Cardiac muscle cell (in vitro differentiated cells and primary cell): ENCODE measurements around the gene WDR6. TPM values are rescaled to one million over a fixed set of nuclear protein-coding genes. Genes with fewer than 3 reads are reported as not detected.

Source experiments
- DNase-seq, 2 donors: peaks; one replicate each; pipeline versions ENCODE4 v3.0.0 to v3.0.0-alpha.2; 2010 to 2017; ENCODE audit warnings: low read depth in 1 of 2, low spot score in 1 of 2
- H3K27ac ChIP-seq: fragments of 200-600 bp; sonication (generic); 2 replicates; pipeline ENCODE4 v1.5.1; 2016
- H3K27me3 ChIP-seq: fragments of 200-600 bp; sonication (generic); 2 replicates; pipeline ENCODE4 v1.6.0; 2016; ENCODE audit warnings: control low read depth
- H3K36me3 ChIP-seq: fragments of 200-600 bp; sonication (generic); 2 replicates; pipeline ENCODE4 v1.5.1; 2016; ENCODE audit warnings: control low read depth
- H3K4me1 ChIP-seq: fragments of 200-600 bp; sonication (generic); 2 replicates; pipeline ENCODE4 v1.8.1; 2017; ENCODE audit warnings: low read depth, mild to moderate bottlenecking, mixed run types
- H3K4me3 ChIP-seq: fragments of 200-600 bp; sonication (generic); 2 replicates; pipeline ENCODE4 v1.5.1; 2016; ENCODE audit warnings: mild to moderate bottlenecking
- H3K9me3 ChIP-seq: fragments of 200-600 bp; sonication (generic); 2 replicates; pipeline ENCODE4 v1.5.1; 2017; ENCODE audit warnings: low read depth, mild to moderate bottlenecking, control low read depth
- CTCF ChIP-seq: IDR thresholded peaks from 2 replicates; pipeline ENCODE4 v1.5.1; 2012; ENCODE audit warnings: low read depth, mild to moderate bottlenecking, low read length
- polyA plus RNA-seq: library from polyadenylated mRNA; unstranded; fragments of >200 nt; fragmentation: Nextera tagmentation; extraction: Ambion mirVana; gene quantifications from 2 replicates; pipeline ENCODE4 v1.2.1, GENCODE V29; 2016
- total RNA-seq: library from RNA; depleted of rRNA; stranded (reverse); fragments of >200 nt; gene quantifications from 2 replicates; pipeline ENCODE4 v1.2.3, GENCODE V29; 2016

The WDR6 gene
- total and polyA plus RNA-seq, 2 experiments from 2014 or later, result 223 to 277 TPM

GRCh38 chr3:49035281-49035680 is 28.1 kb downstream of the WDR6 start:
- no peak for TF ChIP-seq CTCF
- Histone ChIP-seq H3K4me1 (no peaks in the 10 kb centered on the region), H3K9me3 (no peaks in the 10 kb centered on the region), H3K27me3 (no peaks in the 10 kb centered on the region), H3K36me3 (peaks cover 46% of the 10 kb centered on the region), H3K4me3 (no peak overlapping the region), H3K27ac (no peak overlapping the region)
- no peak for DNase-seq

GRCh38 chr3:49053543-49053942 is 46.4 kb downstream of the WDR6 start:
- no peak overlapping the region for H3K4me3 ChIP-seq
- no peaks in the 10 kb centered on the region for H3K4me1 ChIP-seq
- H3K27ac ChIP-seq, result no peak overlapping the region
- peaks cover 39% of the 10 kb centered on the region for H3K36me3 ChIP-seq
- no peak for DNase-seq
- no peaks in the 10 kb centered on the region for H3K27me3 ChIP-seq
- H3K9me3 ChIP-seq, result no peaks in the 10 kb centered on the region
- no peak for TF ChIP-seq CTCF

GRCh38 chr3:49054344-49054862 is 47.2 kb downstream of the WDR6 start:
- Histone ChIP-seq H3K4me1 (no peaks in the 10 kb centered on the region), H3K36me3 (peaks cover 40% of the 10 kb centered on the region), H3K4me3 (no peak overlapping the region), H3K9me3 (no peaks in the 10 kb centered on the region), H3K27ac (no peak overlapping the region), H3K27me3 (no peaks in the 10 kb centered on the region)
- no peak for DNase-seq
- TF ChIP-seq CTCF, result no peak

GRCh38 chr3:49057268-49057667 is 50.1 kb downstream of the WDR6 start:
- TF ChIP-seq CTCF, result no peak

GRCh38 chr3:49058011-49058410 is 50.8 kb downstream of the WDR6 start:
- Histone ChIP-seq H3K36me3 (peaks cover 42% of the 10 kb centered on the region), H3K27ac (no peak overlapping the region), H3K4me1 (no peaks in the 10 kb centered on the region), H3K4me3 (no peak overlapping the region), H3K27me3 (no peaks in the 10 kb centered on the region), H3K9me3 (no peaks in the 10 kb centered on the region)
- peak in 1 of 2 donors; percentile 13 for DNase-seq
- TF ChIP-seq CTCF, result no peak

More at GRCh38 chr3:49057268-49057667, 50.1 kb downstream of the WDR6 start:
- Histone ChIP-seq H3K9me3 (no peaks in the 10 kb centered on the region), H3K4me3 (no peak overlapping the region), H3K27ac (no peak overlapping the region), H3K4me1 (no peaks in the 10 kb centered on the region), H3K27me3 (no peaks in the 10 kb centered on the region), H3K36me3 (peaks cover 44% of the 10 kb centered on the region)
- no peak for DNase-seq

Other genes with a start within 250 kb of the WDR6 start
- 99.0 and 172 TPM in 2 replicates for gene PRKAR2A, start 159.5 kb upstream of the WDR6 start, total RNA-seq
- 15.7 and 21.9 TPM in 2 replicates for gene PRKAR2A, start 159.5 kb upstream of the WDR6 start, polyA plus RNA-seq
- 20.9 and 25.1 TPM in 2 replicates for gene SLC25A20, start 108.5 kb upstream of the WDR6 start, total RNA-seq
- gene SLC25A20, start 108.5 kb upstream of the WDR6 start, polyA plus RNA-seq, result 24.0 and 28.2 TPM in 2 replicates
- 89.3 and 116 TPM in 2 replicates for gene ARIH2, start 88.5 kb upstream of the WDR6 start, total RNA-seq
- 78.1 and 78.6 TPM in 2 replicates for gene ARIH2, start 88.5 kb upstream of the WDR6 start, polyA plus RNA-seq
- gene P4HTM, start 17.1 kb upstream of the WDR6 start, total RNA-seq, result 63.3 and 76.5 TPM in 2 replicates
- 60.4 and 84.7 TPM in 2 replicates for gene P4HTM, start 17.1 kb upstream of the WDR6 start, polyA plus RNA-seq
- gene DALRD3, start 11.2 kb downstream of the WDR6 start, total RNA-seq, result 78.0 and 81.0 TPM in 2 replicates
- gene DALRD3, start 11.2 kb downstream of the WDR6 start, polyA plus RNA-seq, result 54.6 and 96.2 TPM in 2 replicates
- 217 and 361 TPM in 2 replicates for gene NDUFAF3, start 14.7 kb downstream of the WDR6 start, total RNA-seq
- gene NDUFAF3, start 14.7 kb downstream of the WDR6 start, polyA plus RNA-seq, result 280 and 310 TPM in 2 replicates
- 155 and 186 TPM in 2 replicates for gene IMPDH2, start 22.0 kb downstream of the WDR6 start, total RNA-seq
- 118 and 179 TPM in 2 replicates for gene IMPDH2, start 22.0 kb downstream of the WDR6 start, polyA plus RNA-seq
- 94.4 and 116 TPM in 2 replicates for gene QRICH1, start 86.7 kb downstream of the WDR6 start, total RNA-seq
- 42.0 and 44.3 TPM in 2 replicates for gene QRICH1, start 86.7 kb downstream of the WDR6 start, polyA plus RNA-seq
- gene QARS1, start 97.4 kb downstream of the WDR6 start, total RNA-seq, result 277 and 345 TPM in 2 replicates
- 173 and 188 TPM in 2 replicates for gene QARS1, start 97.4 kb downstream of the WDR6 start, polyA plus RNA-seq
- 103 and 122 TPM in 2 replicates for gene USP19, start 113.4 kb downstream of the WDR6 start, total RNA-seq
- 50.5 and 61.8 TPM in 2 replicates for gene USP19, start 113.4 kb downstream of the WDR6 start, polyA plus RNA-seq
- 875 and 1,233 TPM in 2 replicates for gene LAMB2, start 125.7 kb downstream of the WDR6 start, total RNA-seq
- 615 and 708 TPM in 2 replicates for gene LAMB2, start 125.7 kb downstream of the WDR6 start, polyA plus RNA-seq
- 44.4 and 59.2 TPM in 2 replicates for gene CCDC71, start 158.9 kb downstream of the WDR6 start, total RNA-seq
- 0.39 and 0.56 TPM in 2 replicates for gene CCDC71, start 158.9 kb downstream of the WDR6 start, polyA plus RNA-seq
- gene KLHDC8B, start 164.2 kb downstream of the WDR6 start, total RNA-seq, result 158 and 173 TPM in 2 replicates
- 162 and 188 TPM in 2 replicates for gene KLHDC8B, start 164.2 kb downstream of the WDR6 start, polyA plus RNA-seq